Thyroid gland (tissue), 4 donors: ENCODE data around the gene WNK1. TPM values are rescaled to one million over a fixed set of nuclear protein-coding genes. Genes with fewer than 3 reads are reported as not detected.

Source experiments
- DNase-seq, 2 donors: peaks; one replicate each; pipeline ENCODE4 v3.0.0-alpha.2; 2019
- H3K27ac ChIP-seq, 3 donors: fragments of 200-600 bp; sonication (generic); 1 replicate in 2 of 3; 2 replicates in 1 of 3; pipeline ENCODE4 v1.5.1; 2016 to 2019; ENCODE audit warnings: mild to moderate bottlenecking in 1 of 3, moderate library complexity in 1 of 3
- H3K27me3 ChIP-seq: fragments of 200-600 bp; sonication (generic); one replicate; pipeline ENCODE4 v1.5.1; 2019
- H3K36me3 ChIP-seq, 2 donors: fragments of 200-600 bp; sonication (generic); one replicate each; pipeline ENCODE4 v1.5.1; 2016 to 2019
- H3K4me1 ChIP-seq, 2 donors: fragments of 200-600 bp; sonication (generic); one replicate each; pipeline ENCODE4 v1.5.1; 2017 to 2019
- H3K4me3 ChIP-seq, 3 donors: fragments of 200-600 bp; sonication (generic); replicated peaks in 1 of 3; 1 replicate in 2 of 3; 2 replicates in 1 of 3; pipeline ENCODE4 v1.5.1; 2016; ENCODE audit warnings: mild to moderate bottlenecking in 1 of 3
- H3K9me3 ChIP-seq: fragments of 200-600 bp; sonication (generic); one replicate; pipeline ENCODE4 v1.5.1; 2017
- POLR2A ChIP-seq, 2 donors: fragments of 450-650 bp; IDR thresholded peaks; one replicate each; pipeline ENCODE4 v1.6.1; 2017; ENCODE audit warnings: antibody characterized with exemption in 2 of 2, mild to moderate bottlenecking in 2 of 2, moderate library complexity in 1 of 2
- WGBS, 2 donors: methylation state at CpG; one replicate each; pipeline ENCODE4 v1.1.5; 2017; 5-methylcytosine and 5-hydroxymethylcytosine counted together
- intact Hi-C: fragments of 100-400 bp; cut with DNase I; formaldehyde crosslinking; loops from one replicate; pipeline ENCODE4 v1.15.1; 2023
- total RNA-seq, 4 donors: library from RNA; depleted of rRNA; stranded (reverse); fragments of >200 nt; gene quantifications; one replicate each; pipeline ENCODE4 v1.2.3, GENCODE V29; 2016
- TF ChIP-seq, protein P1 (sequence below), 6 experiments: fragments of 200-600 bp in 3 of 6; fragments of 450-650 bp in 3 of 6; sonication (generic) in 3 of 6; IDR thresholded peaks; one replicate each; pipeline ENCODE4 v1.5.1; 2016 to 2019; ENCODE audit warnings: antibody characterized with exemption in 6 of 6, mild to moderate bottlenecking in 2 of 6, inconsistent platforms in 1 of 6, moderate library complexity in 1 of 6

WNK1 gene
- total RNA-seq, 4 donors from 2014 or later: 90.0 to 211 (median 109) TPM

DNA sequence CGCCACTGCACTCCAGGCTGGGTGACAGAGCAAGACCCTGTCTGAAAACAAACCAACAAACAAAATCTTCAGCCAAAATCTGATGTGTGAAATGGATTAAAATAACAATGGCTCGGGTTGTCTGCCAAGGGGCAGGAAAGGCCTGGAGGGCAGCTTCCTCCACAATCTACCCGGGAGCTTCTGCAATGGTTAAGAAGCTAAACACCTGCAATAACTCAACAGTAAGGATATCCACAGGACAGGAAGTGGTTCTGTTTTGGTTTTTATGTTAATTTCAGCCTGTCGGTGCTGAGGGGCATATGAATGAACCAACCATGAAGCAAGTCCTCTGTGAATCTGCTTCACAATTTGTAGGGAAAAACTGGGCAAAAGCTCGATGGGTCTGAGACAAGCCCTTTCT lies 162.7 kb downstream of the WNK1 start:
- TF ChIP-seq POLR2A (IDR thresholded peaks at IDR 0.05): no peak
- TF ChIP-seq, protein P1, sequence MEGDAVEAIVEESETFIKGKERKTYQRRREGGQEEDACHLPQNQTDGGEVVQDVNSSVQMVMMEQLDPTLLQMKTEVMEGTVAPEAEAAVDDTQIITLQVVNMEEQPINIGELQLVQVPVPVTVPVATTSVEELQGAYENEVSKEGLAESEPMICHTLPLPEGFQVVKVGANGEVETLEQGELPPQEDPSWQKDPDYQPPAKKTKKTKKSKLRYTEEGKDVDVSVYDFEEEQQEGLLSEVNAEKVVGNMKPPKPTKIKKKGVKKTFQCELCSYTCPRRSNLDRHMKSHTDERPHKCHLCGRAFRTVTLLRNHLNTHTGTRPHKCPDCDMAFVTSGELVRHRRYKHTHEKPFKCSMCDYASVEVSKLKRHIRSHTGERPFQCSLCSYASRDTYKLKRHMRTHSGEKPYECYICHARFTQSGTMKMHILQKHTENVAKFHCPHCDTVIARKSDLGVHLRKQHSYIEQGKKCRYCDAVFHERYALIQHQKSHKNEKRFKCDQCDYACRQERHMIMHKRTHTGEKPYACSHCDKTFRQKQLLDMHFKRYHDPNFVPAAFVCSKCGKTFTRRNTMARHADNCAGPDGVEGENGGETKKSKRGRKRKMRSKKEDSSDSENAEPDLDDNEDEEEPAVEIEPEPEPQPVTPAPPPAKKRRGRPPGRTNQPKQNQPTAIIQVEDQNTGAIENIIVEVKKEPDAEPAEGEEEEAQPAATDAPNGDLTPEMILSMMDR (IDR thresholded peaks at IDR 0.05): no peak
- no peak overlapping the region for H3K27ac ChIP-seq
- no peaks in the 10 kb centered on the region for H3K9me3 ChIP-seq
- peaks cover 29 to 36% of the 10 kb centered on the region in 2 donors for H3K36me3 ChIP-seq
- DNase-seq: no peak
- no peaks in the 10 kb centered on the region for H3K27me3 ChIP-seq
- H3K4me1 ChIP-seq: no peaks in the 10 kb centered on the region
- WGBS, 2 donors: 72 to 77% methylated on average over 5 of the region's 5 CpGs
- intact Hi-C loops: no loop called here
- H3K4me3 ChIP-seq: no peak overlapping the region

- Histone ChIP-seq H3K27ac (peak overlapping the region in 1 of 3 donors; percentile 29), H3K9me3 (no peaks in the 10 kb centered on the region), H3K4me1 (no peaks in the 10 kb centered on the region), H3K4me3 (no peak overlapping the region), H3K27me3 (no peaks in the 10 kb centered on the region), H3K36me3 (peaks cover 27 to 36% of the 10 kb centered on the region in 2 donors)
- intact Hi-C loops: no loop called here
- 73 to 95% methylated on average over 12 to 16 of the region's 27 CpGs for WGBS, 2 donors
- no peak for TF ChIP-seq POLR2A (IDR thresholded peaks at IDR 0.05)
- TF ChIP-seq, protein P1 (IDR thresholded peaks at IDR 0.05): no peak
- DNase-seq: peak; percentile 71 to 78
Observed at GRCh38 chr12:916240-916639, 163.9 kb downstream of the WNK1 start.

DNA sequence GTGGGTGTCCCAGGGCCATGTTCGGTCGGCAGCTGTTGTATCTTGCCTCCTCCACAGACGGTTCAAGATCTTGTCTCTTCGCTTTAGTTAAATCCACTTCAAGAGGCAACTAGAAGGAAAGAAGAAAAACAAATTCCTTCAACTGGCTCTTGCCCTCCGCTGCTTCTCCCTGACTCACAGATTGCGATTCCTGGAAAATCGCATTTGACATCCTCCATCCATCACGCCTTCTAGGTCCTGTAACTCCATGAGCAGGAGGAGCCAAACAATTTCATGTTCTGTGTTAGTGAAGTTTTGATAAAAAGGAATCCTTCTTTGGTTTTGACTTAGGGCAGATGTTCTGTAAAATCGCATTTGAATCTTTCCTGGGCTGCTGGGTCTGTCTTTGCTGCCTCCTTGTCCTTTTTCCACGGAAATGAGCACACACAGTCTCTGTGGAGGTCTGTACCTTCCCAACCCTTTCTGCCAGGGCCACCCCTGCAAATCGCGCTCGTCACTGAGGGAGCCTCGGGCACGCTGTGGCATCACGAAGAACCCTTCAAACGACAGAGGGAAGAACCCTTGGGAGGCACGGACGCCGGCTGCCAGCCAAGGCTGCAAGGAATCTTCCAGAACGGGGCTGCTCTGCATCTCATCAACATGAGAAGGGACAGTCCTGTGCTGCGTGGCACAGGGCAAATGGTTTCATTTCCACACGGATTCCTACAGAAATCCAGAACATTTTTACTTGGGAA lies 164.5 kb downstream of the WNK1 start:
- Histone ChIP-seq H3K27ac (peak overlapping the region in 1 of 3 donors; percentile 29), H3K36me3 (peaks cover 27 to 36% of the 10 kb centered on the region in 2 donors), H3K4me1 (no peaks in the 10 kb centered on the region), H3K4me3 (no peak overlapping the region), H3K9me3 (no peaks in the 10 kb centered on the region), H3K27me3 (no peaks in the 10 kb centered on the region)
- WGBS, 2 donors: 80 to 87% methylated on average over 23 of the region's 23 CpGs
- DNase-seq: no peak
- TF ChIP-seq, protein P1 (IDR thresholded peaks at IDR 0.05): no peak
- no peak for TF ChIP-seq POLR2A (IDR thresholded peaks at IDR 0.05)
- intact Hi-C loops: no loop called here

DNA sequence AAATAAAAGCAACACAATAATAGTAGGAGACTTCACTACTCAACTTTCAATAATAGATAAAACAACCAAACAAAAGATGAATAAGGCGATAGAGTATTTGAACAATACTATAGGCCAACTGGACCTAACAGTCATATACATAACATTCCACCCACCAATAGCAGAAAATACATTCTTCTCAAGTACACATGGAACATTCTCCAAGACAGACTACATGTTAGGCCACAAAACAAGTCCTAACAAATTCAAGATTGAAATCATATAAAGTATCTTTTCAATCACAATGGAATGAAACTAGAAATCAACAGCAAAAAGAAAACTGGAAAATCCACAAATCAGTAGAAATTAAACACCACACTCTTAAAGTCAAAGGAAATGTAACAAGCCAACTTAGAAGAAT lies 168.3 kb downstream of the WNK1 start:
- H3K4me3 ChIP-seq: no peak overlapping the region
- no peaks in the 10 kb centered on the region for H3K9me3 ChIP-seq
- H3K4me1 ChIP-seq: no peaks in the 10 kb centered on the region
- no peaks in the 10 kb centered on the region for H3K27me3 ChIP-seq
- intact Hi-C loops: no loop called here
- DNase-seq: no peak
- peaks cover 22 to 24% of the 10 kb centered on the region in 2 donors for H3K36me3 ChIP-seq
- 97% methylated on average over 1 of the region's 1 CpG for WGBS, 2 donors
- TF ChIP-seq, protein P1 (IDR thresholded peaks at IDR 0.05): no peak
- TF ChIP-seq POLR2A (IDR thresholded peaks at IDR 0.05): no peak
- no peak overlapping the region for H3K27ac ChIP-seq

GRCh38 chr12:922285-922684 lies 169.9 kb downstream of the WNK1 start:
- intact Hi-C loops: no loop called here

More at GRCh38 chr12:922285-922684, 169.9 kb downstream of the WNK1 start:
- H3K9me3 ChIP-seq: no peaks in the 10 kb centered on the region
- no peak for DNase-seq
- TF ChIP-seq, protein P1 (IDR thresholded peaks at IDR 0.05): no peak
- TF ChIP-seq POLR2A (IDR thresholded peaks at IDR 0.05): no peak
- no peak overlapping the region for H3K4me3 ChIP-seq
- WGBS, 2 donors: 86 to 90% methylated on average over 2 of the region's 2 CpGs
- no peak overlapping the region for H3K27ac ChIP-seq
- peaks cover 23 to 29% of the 10 kb centered on the region in 2 donors for H3K36me3 ChIP-seq
- H3K4me1 ChIP-seq: no peaks in the 10 kb centered on the region
- no peaks in the 10 kb centered on the region for H3K27me3 ChIP-seq
